Hepatocyte (in vitro differentiated cells): ENCODE results near the gene RNF130.

Experiments used
- CTCF ChIP-seq: fragments of 200-600 bp; sonication (generic); IDR thresholded peaks from 2 replicates; pipeline ENCODE4 v1.5.1; 2016; ENCODE audit warnings: antibody characterized with exemption, mild to moderate bottlenecking; ENCODE audit not compliant: poor library complexity
- EZH2 ChIP-seq: fragments of 200-600 bp; sonication (generic); IDR thresholded peaks from 2 replicates; pipeline ENCODE4 v1.6.1; 2016; ENCODE audit warnings: antibody characterized with exemption, mild to moderate bottlenecking, borderline replicate concordance
- EZH2phosphoT487 ChIP-seq: fragments of 200-600 bp; sonication (generic); IDR thresholded peaks from one replicate; pipeline ENCODE4 v1.6.1; 2018; ENCODE audit warnings: antibody characterized with exemption, mild to moderate bottlenecking, low read depth, moderate library complexity; ENCODE audit not compliant: unreplicated experiment, severe bottlenecking

GRCh38 chr5:179998485-179998884, 73.1 kb downstream of the RNF130 start:
- no peak for TF ChIP-seq CTCF
- TF ChIP-seq EZH2: no peak
- TF ChIP-seq EZH2phosphoT487: no peak
